Ascending aorta (tissue), 2 donors: Measurements from ENCODE around the gene SEZ6. TPM values are rescaled to one million over a fixed set of nuclear protein-coding genes. Genes with fewer than 3 reads are reported as not detected.

Experiments
- DNase-seq, 2 donors: peaks; one replicate each; pipeline ENCODE4 v3.0.0-alpha.2; 2019; ENCODE audit warnings: low spot score in 2 of 2
- H3K27ac ChIP-seq, 2 donors: fragments of 200-600 bp; sonication (generic); one replicate each; pipeline ENCODE4 v1.5.1; 2016 to 2017; ENCODE audit warnings: mild to moderate bottlenecking in 1 of 2
- H3K27me3 ChIP-seq: fragments of 200-600 bp; sonication (generic); one replicate; pipeline ENCODE4 v1.5.1; 2017
- H3K36me3 ChIP-seq, 2 donors: fragments of 200-600 bp; sonication (generic); one replicate each; pipeline ENCODE4 v1.5.1; 2016
- H3K4me1 ChIP-seq, 2 donors: fragments of 200-600 bp; sonication (generic); one replicate each; pipeline ENCODE4 v1.5.1; 2016 to 2017; ENCODE audit warnings: mild to moderate bottlenecking in 1 of 2
- H3K4me3 ChIP-seq, 2 donors: fragments of 200-600 bp; sonication (generic); one replicate each; pipeline ENCODE4 v1.5.1; 2016 to 2017; ENCODE audit warnings: mild to moderate bottlenecking in 1 of 2
- H3K9me3 ChIP-seq, 2 donors: fragments of 200-600 bp; sonication (generic); one replicate each; pipeline ENCODE4 v1.5.1; 2016
- CTCF ChIP-seq, 3 experiments: fragments of 200-600 bp in 2 of 3; fragments of 450-650 bp in 1 of 3; sonication (generic) in 2 of 3; IDR thresholded peaks; one replicate each; pipeline ENCODE4 v1.5.1; 2016 to 2019; ENCODE audit warnings: antibody characterized with exemption in 3 of 3, mild to moderate bottlenecking in 1 of 3, moderate library complexity in 1 of 3
- intact Hi-C: fragments of 100-400 bp; cut with DNase I; formaldehyde crosslinking; loops from one replicate; pipeline ENCODE4 v1.15.1; 2023
- total RNA-seq: library from RNA; depleted of rRNA; stranded (reverse); fragments of >200 nt; gene quantifications from one replicate; pipeline ENCODE4 v1.1.0, GENCODE V29; 2016

Gene SEZ6
- total RNA-seq, 1 donor from 2014 or later, result not detected

- no peak for TF ChIP-seq CTCF (IDR thresholded peaks at IDR 0.05)
- Histone ChIP-seq H3K36me3 (peaks cover 0 to 13% of the 10 kb centered on the region in 2 donors), H3K4me3 (no peak overlapping the region), H3K9me3 (peaks cover 0 to 5% of the 10 kb centered on the region in 2 donors), H3K4me1 (no peaks in the 10 kb centered on the region), H3K27me3 (no peaks in the 10 kb centered on the region), H3K27ac (no peak overlapping the region)
- intact Hi-C loops, result no loop called here
- DNase-seq, result no peak
Observed at GRCh38 chr17:28929787-28930186, 76.0 kb downstream of the SEZ6 start.

GRCh38 chr17:28928061-28928460 lies 77.8 kb downstream of the SEZ6 start:
- intact Hi-C loops, result no loop called here
- H3K4me1 ChIP-seq, result no peaks in the 10 kb centered on the region
- H3K27me3 ChIP-seq, result no peaks in the 10 kb centered on the region
- DNase-seq, result no peak
- H3K27ac ChIP-seq, result no peak overlapping the region
- no peak for TF ChIP-seq CTCF (IDR thresholded peaks at IDR 0.05)
- H3K36me3 ChIP-seq, result peaks cover 11 to 27% of the 10 kb centered on the region in 2 donors
- peaks cover 0 to 5% of the 10 kb centered on the region in 2 donors for H3K9me3 ChIP-seq
- no peak overlapping the region for H3K4me3 ChIP-seq

GRCh38 chr17:28926786-28927185 lies 79.0 kb downstream of the SEZ6 start:
- intact Hi-C loops, result no loop called here
- H3K9me3 ChIP-seq, result peaks cover 0 to 5% of the 10 kb centered on the region in 2 donors
- TF ChIP-seq CTCF (IDR thresholded peaks at IDR 0.05), result no peak
- no peak for DNase-seq
- H3K27me3 ChIP-seq, result no peaks in the 10 kb centered on the region
- H3K4me1 ChIP-seq, result no peaks in the 10 kb centered on the region
- H3K4me3 ChIP-seq, result no peak overlapping the region
- H3K27ac ChIP-seq, result peak overlapping the region; percentile 17 to 50
- peaks cover 18 to 39% of the 10 kb centered on the region in 2 donors for H3K36me3 ChIP-seq

GRCh38 chr17:28926366-28926765 lies 79.5 kb downstream of the SEZ6 start:
- H3K36me3 ChIP-seq, result peaks cover 22 to 44% of the 10 kb centered on the region in 2 donors
- no peaks in the 10 kb centered on the region for H3K4me1 ChIP-seq
- intact Hi-C loops, result no loop called here
- no peaks in the 10 kb centered on the region for H3K27me3 ChIP-seq
- peak overlapping the region; percentile 17 to 50 for H3K27ac ChIP-seq
- H3K4me3 ChIP-seq, result no peak overlapping the region
- no peak for TF ChIP-seq CTCF (IDR thresholded peaks at IDR 0.05)
- DNase-seq, result no peak
- peaks cover 0 to 5% of the 10 kb centered on the region in 2 donors for H3K9me3 ChIP-seq

GRCh38 chr17:28925912-28926365 lies 79.9 kb downstream of the SEZ6 start:
- Histone ChIP-seq H3K4me1 (no peaks in the 10 kb centered on the region), H3K27ac (no peak overlapping the region), H3K4me3 (no peak overlapping the region), H3K27me3 (no peaks in the 10 kb centered on the region), H3K36me3 (peaks cover 26 to 48% of the 10 kb centered on the region in 2 donors), H3K9me3 (peaks cover 0 to 5% of the 10 kb centered on the region in 2 donors)
- no peak for TF ChIP-seq CTCF (IDR thresholded peaks at IDR 0.05)
- no peak for DNase-seq
- intact Hi-C loops, result no loop called here

- DNase-seq, result no peak
- intact Hi-C loops, result no loop called here
- no peak for TF ChIP-seq CTCF (IDR thresholded peaks at IDR 0.05)
- no peaks in the 10 kb centered on the region for H3K4me1 ChIP-seq
- H3K27me3 ChIP-seq, result no peaks in the 10 kb centered on the region
- no peak overlapping the region for H3K4me3 ChIP-seq
- H3K36me3 ChIP-seq, result peaks cover 77 to 92% of the 10 kb centered on the region in 2 donors
- H3K27ac ChIP-seq, result no peak overlapping the region
- H3K9me3 ChIP-seq, result no peaks in the 10 kb centered on the region
Observed at GRCh38 chr17:28920201-28920600, 85.6 kb downstream of the SEZ6 start.
